Measurements from ENCODE around the gene LRRC8A. TPM values are rescaled to one million over a fixed set of nuclear protein-coding genes. Genes with fewer than 3 reads are reported as not detected.

Gene LRRC8A
- total and polyA plus RNA-seq, 2 experiments from 2014 or later = 37.3 to 80.5 TPM

- ATAC-seq (no peak), DNase-seq (ENCODE audit: low spot score) (no peak)
- peaks cover 27% of the 10 kb centered on the region for H3K36me3 Mint-ChIP-seq (ENCODE audit: low read depth)
- H3K4me3 ChIP-seq = no peak overlapping the region
- no peaks in the 10 kb centered on the region for H3K27me3 ChIP-seq (ENCODE audit: insufficient read depth)
- 0 out of 2 replicates have a peak overlapping the region, but pooled peaks have one; percentile 72 for H3K27ac Mint-ChIP-seq
- H3F3A ChIP-seq (replicated peaks; ENCODE audit: low read depth) = peaks cover 12% of the 10 kb centered on the region; the same call in 1 of the 2 replicates
- H3K4me1 Mint-ChIP-seq = peaks cover 16% of the 10 kb centered on the region
- H3K9me2 ChIP-seq (ENCODE audit: insufficient read depth) = no peaks in the 10 kb centered on the region
- no peak overlapping the region for H2AFZ ChIP-seq
- H4K20me1 ChIP-seq (replicated peaks; ENCODE audit: insufficient read depth) = no peaks in the 10 kb centered on the region
- peaks cover 9% of the 10 kb centered on the region for H3K4me1 ChIP-seq (ENCODE audit: insufficient read depth)
- H3K36me3 ChIP-seq (ENCODE audit: insufficient read depth) = no peaks in the 10 kb centered on the region; the same call in 1 of the 2 replicates
- H3K4me2 ChIP-seq = no peak overlapping the region
- H3K27ac ChIP-seq (ENCODE audit: low read depth) = no peak overlapping the region
- 0 out of 2 replicates have a peak, but pooled peaks cover 2% of the 10 kb centered on the region for H3K79me2 ChIP-seq (replicated peaks; ENCODE audit: insufficient read depth)
- no peaks in the 10 kb centered on the region for H3K9me3 Mint-ChIP-seq
- TF ChIP-seq CREB1 (CRISPR knock-in tag; IDR thresholded peaks at IDR 0.05; ENCODE audit: low read depth) = no peak
- H3K27me3 Mint-ChIP-seq (ENCODE audit: insufficient read depth, low read depth, poor library complexity) = peaks cover 12% of the 10 kb centered on the region
- no peak overlapping the region for H3K4me3 Mint-ChIP-seq
Observed at GRCh38 chr9:128918921-128919320, 37.0 kb downstream of the LRRC8A start.

- peaks cover 9% of the 10 kb centered on the region for H3K4me1 ChIP-seq (ENCODE audit: insufficient read depth)
- H3K36me3 Mint-ChIP-seq (ENCODE audit: low read depth) = peaks cover 27% of the 10 kb centered on the region
- no peak overlapping the region for H3K27ac ChIP-seq (ENCODE audit: low read depth)
- no peaks in the 10 kb centered on the region for H3K79me2 ChIP-seq (replicated peaks; ENCODE audit: insufficient read depth)
- no peaks in the 10 kb centered on the region for H3K27me3 ChIP-seq (ENCODE audit: insufficient read depth)
- no peaks in the 10 kb centered on the region for H3K9me2 ChIP-seq (ENCODE audit: insufficient read depth)
- no peaks in the 10 kb centered on the region; the same call in 1 of the 2 replicates for H3K36me3 ChIP-seq (ENCODE audit: insufficient read depth)
- no peak for ATAC-seq
- no peak overlapping the region for H3K4me3 ChIP-seq
- TF ChIP-seq ZNF462 (CRISPR knock-in tag; IDR thresholded peaks at IDR 0.05) (no peak), ZNF114 (CRISPR knock-in tag; IDR thresholded peaks at IDR 0.05) (no peak), STAT1 (IDR thresholded peaks at IDR 0.05; ENCODE audit: unreplicated experiment) (no peak), ZNF331 (CRISPR knock-in tag; IDR thresholded peaks at IDR 0.05; ENCODE audit: low read depth) (no peak), CREB1 (CRISPR knock-in tag; IDR thresholded peaks at IDR 0.05; ENCODE audit: low read depth) (no peak), CTCF (conservative IDR thresholded peaks at IDR 0.05; ENCODE audit: low read depth in 2 of 2) (no peak), JUNB (IDR thresholded peaks at IDR 0.05; ENCODE audit: unreplicated experiment) (no peak), ETS1 (IDR thresholded peaks at IDR 0.05) (no peak), NANOG (IDR thresholded peaks at IDR 0.05; ENCODE audit: borderline replicate concordance) (no peak)
- 0 out of 2 replicates have a peak overlapping the region, but pooled peaks have one; percentile 72 for H3K27ac Mint-ChIP-seq
- DNase-seq (ENCODE audit: low spot score) = no peak
- H3K27me3 Mint-ChIP-seq (ENCODE audit: insufficient read depth, low read depth, poor library complexity) = peaks cover 12% of the 10 kb centered on the region
- H4K20me1 ChIP-seq (replicated peaks; ENCODE audit: insufficient read depth) = no peaks in the 10 kb centered on the region
- no peak overlapping the region for H3K4me3 Mint-ChIP-seq
- H2AFZ ChIP-seq = no peak overlapping the region
- H3K4me1 Mint-ChIP-seq = peaks cover 16% of the 10 kb centered on the region
- H3K9me3 Mint-ChIP-seq = no peaks in the 10 kb centered on the region
- peaks cover 12% of the 10 kb centered on the region; the same call in 1 of the 2 replicates for H3F3A ChIP-seq (replicated peaks; ENCODE audit: low read depth)
- H3K4me2 ChIP-seq = no peak overlapping the region
Observed at GRCh38 chr9:128919402-128920089, 37.6 kb downstream of the LRRC8A start.
